ENCODE measurements around the gene OR10AD1. TPM values are rescaled to one million over a fixed set of nuclear protein-coding genes. Genes with fewer than 3 reads are reported as not detected.
A peak's percentile ranks its signal among the peaks of the same experiment; 100 is the strongest.

OR10AD1 gene
- total and polyA plus RNA-seq, 9 of the 15 experiments (the other 6 are each of a cell fraction or from before 2014, with no cell fraction given) = not detected

GRCh38 chr12:48183091-48183875, 19.8 kb downstream of the OR10AD1 start, which contains the start of gene CCDC184 (continued):
- no peak for TF ChIP-seq TCF3 (CRISPR knock-in tag; IDR thresholded peaks at IDR 0.05)
- no peak for TF ChIP-seq ZNF75A (CRISPR knock-in tag; IDR thresholded peaks at IDR 0.05)
- TF ChIP-seq ZNF511 (CRISPR knock-in tag; IDR thresholded peaks at IDR 0.05) = no peak
- no peak for TF ChIP-seq BRF2 (IDR thresholded peaks at IDR 0.05; ENCODE audit: borderline replicate concordance, insufficient read depth, insufficient read length)
- TF ChIP-seq CBFB (CRISPR knock-in tag; IDR thresholded peaks at IDR 0.05) = no peak
- TF ChIP-seq SP1 (CRISPR knock-in tag; IDR thresholded peaks at IDR 0.05) = no peak
- no peak for TF ChIP-seq ZZZ3 (IDR thresholded peaks at IDR 0.05)
- TF ChIP-seq TCF7L2 (IDR thresholded peaks at IDR 0.05; ENCODE audit: low read depth, low read length) = no peak
- TF ChIP-seq ZNF695 (CRISPR knock-in tag; IDR thresholded peaks at IDR 0.05) = no peak
- no peak for TF ChIP-seq CBFA2T3 (IDR thresholded peaks at IDR 0.05)
- TF ChIP-seq RBM22 (IDR thresholded peaks at IDR 0.05; ENCODE audit: low read depth, low read length, poor library complexity, severe bottlenecking) = no peak
- TF ChIP-seq ETV6 (IDR thresholded peaks at IDR 0.05; ENCODE audit: borderline replicate concordance in 1 of 2, low read depth in 2 of 2, low read length in 1 of 2) = no peak
- TF ChIP-seq ETV6 (CRISPR knock-in tag; IDR thresholded peaks at IDR 0.05; ENCODE audit: borderline replicate concordance) = no peak
- no peak for TF ChIP-seq JUND (IDR thresholded peaks at IDR 0.05; ENCODE audit: borderline replicate concordance, low read depth, low read length)
- TF ChIP-seq JUND (tag; IDR thresholded peaks at IDR 0.05; ENCODE audit: borderline replicate concordance, low read depth, low read length) = no peak
- TF ChIP-seq PATZ1 (CRISPR knock-in tag; IDR thresholded peaks at IDR 0.05; ENCODE audit: borderline replicate concordance) = no peak
- TF ChIP-seq HNRNPLL (IDR thresholded peaks at IDR 0.05; ENCODE audit: low read depth, low read length, poor library complexity, severe bottlenecking) = peak; percentile 92
- TF ChIP-seq HOMEZ (CRISPR knock-in tag; IDR thresholded peaks at IDR 0.05) = no peak

Measured in K562 (cell line).